ENCODE measurements around the gene STK4.
"Not testable (repeated sequence)": the region's sequence is repeated elsewhere in the genome, so short reads cannot be mapped to it uniquely, and the experiment has no call there.

STK4 gene

GRCh38 chr20:45021631-45022030, 55.3 kb downstream of the STK4 start:
- in situ Hi-C loops (cut with MboI; ENCODE audit: low sequenced_read_pairs): no loop called here

GRCh38 chr20:45023140-45023539, 56.8 kb downstream of the STK4 start:
- in situ Hi-C loops (cut with MboI; ENCODE audit: low sequenced_read_pairs): not testable (repeated sequence)

DNA sequence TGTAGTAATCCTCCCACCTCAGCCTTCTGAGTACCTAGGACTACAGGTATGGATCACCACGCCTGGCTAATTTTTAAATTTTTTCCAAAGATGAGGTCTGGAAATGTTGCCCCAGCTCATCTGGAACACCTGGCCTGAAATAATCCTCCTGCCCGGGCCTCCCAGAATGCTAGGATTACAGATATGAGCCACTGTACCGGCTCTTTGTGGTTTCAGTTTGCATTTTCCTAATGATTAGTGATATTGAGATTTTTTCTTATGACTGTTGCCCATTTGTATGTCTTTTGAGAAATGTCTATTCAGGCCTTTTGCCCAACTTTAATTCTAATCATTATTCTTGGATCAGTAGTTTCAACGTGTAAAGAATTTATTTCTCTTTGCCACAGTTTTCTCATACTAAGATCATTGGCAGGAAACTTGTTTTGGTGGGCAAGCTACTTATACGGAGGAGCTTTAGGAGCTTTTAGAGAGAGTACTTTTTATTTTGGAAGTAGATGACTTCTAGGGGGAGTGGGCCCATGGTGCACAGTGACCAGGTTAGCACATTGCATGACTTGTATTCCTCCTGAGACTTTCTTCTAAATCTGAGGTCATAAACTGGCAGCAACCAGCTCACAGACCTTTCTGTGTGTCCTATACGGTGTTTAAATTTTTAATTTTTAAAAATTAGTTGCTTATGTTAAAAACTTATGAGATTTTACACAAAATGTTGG, 62.3 kb downstream of the STK4 start:
- in situ Hi-C loops (cut with MboI; ENCODE audit: low sequenced_read_pairs): no loop called here

- in situ Hi-C loops (cut with MboI; ENCODE audit: low sequenced_read_pairs): no loop called here
Observed at GRCh38 chr20:45029884-45030283, 63.6 kb downstream of the STK4 start.

- in situ Hi-C loops (cut with MboI; ENCODE audit: low sequenced_read_pairs): no loop called here
Observed at GRCh38 chr20:45032276-45032675, 66.0 kb downstream of the STK4 start.

GRCh38 chr20:45032781-45033180, 66.5 kb downstream of the STK4 start:
- in situ Hi-C loops (cut with MboI; ENCODE audit: low sequenced_read_pairs): no loop called here

DNA sequence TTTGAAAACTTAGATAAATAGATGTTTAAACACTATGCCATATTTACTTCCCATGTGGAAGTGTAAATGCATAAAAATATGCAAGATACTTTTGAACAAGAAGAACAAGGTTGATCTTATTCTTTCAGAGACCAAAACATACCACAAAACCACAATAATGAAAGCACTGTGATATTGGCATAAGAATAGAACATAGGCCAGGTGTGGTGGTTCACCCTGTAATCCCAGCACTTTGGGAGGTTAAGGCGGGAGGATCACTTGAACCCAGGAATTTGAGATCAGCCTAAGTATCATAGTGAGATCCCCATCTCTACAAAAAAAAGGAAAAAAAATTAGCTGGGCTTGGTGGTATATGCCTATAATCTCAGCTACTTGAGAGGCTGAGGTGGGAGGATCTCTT, 68.1 kb downstream of the STK4 start:
- in situ Hi-C loops (cut with MboI; ENCODE audit: low sequenced_read_pairs): no loop called here

DNA sequence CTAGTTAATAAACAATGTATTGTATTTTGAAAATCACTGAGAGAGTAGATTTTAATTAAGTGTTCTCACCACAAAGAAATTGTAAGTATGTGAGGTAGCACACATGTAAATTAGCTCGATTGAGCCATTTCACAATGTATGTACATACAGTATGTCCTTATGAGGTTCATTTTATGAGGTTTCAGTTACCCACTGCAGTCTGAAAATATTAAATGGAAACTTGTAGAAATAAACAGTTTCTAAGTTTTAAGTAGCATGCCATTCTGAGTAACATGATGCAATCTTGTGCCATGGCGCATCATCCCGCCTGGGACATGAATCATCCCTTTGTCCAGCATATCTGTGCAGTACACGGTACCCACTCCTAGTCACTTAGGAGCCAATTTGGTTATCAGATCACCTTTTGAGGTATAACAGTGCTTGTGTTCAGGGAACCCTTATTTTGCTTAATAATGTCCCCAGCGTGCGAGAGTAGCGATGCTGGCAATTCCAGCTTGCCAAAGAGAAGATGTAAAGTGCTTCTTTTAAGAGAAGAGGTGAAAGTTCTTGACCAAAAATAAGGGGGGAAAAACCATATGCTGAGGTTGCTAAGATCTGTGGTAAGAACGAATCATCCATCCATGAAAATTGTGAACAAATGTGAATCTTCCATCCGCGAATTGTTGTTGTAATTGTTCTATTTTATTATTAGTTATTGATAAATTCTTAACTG, 69.9 kb downstream of the STK4 start:
- in situ Hi-C loops (cut with MboI; ENCODE audit: low sequenced_read_pairs): no loop called here

GRCh38 chr20:45037050-45037449, 70.7 kb downstream of the STK4 start:
- in situ Hi-C loops (cut with MboI; ENCODE audit: low sequenced_read_pairs): no loop called here

DNA sequence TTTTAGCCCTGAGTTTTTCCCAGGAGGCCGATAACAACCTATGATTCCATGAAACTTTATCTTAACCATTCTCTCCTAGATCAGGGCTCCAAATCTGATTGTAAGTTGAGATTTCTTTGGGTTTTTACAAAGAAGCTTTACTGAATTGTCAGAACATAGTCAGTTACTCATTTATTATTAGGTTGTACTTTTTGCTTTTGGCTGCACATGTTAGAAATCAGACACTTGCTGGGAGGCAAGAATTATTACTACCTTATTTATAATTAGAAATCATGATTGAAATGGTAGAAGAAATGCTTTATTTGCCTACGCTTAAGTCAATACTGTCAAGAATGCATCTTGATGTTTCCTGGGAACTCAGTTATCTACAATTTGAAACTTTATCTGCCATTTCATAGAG, 71.3 kb downstream of the STK4 start:
- in situ Hi-C loops (cut with MboI; ENCODE audit: low sequenced_read_pairs): no loop called here

DNA sequence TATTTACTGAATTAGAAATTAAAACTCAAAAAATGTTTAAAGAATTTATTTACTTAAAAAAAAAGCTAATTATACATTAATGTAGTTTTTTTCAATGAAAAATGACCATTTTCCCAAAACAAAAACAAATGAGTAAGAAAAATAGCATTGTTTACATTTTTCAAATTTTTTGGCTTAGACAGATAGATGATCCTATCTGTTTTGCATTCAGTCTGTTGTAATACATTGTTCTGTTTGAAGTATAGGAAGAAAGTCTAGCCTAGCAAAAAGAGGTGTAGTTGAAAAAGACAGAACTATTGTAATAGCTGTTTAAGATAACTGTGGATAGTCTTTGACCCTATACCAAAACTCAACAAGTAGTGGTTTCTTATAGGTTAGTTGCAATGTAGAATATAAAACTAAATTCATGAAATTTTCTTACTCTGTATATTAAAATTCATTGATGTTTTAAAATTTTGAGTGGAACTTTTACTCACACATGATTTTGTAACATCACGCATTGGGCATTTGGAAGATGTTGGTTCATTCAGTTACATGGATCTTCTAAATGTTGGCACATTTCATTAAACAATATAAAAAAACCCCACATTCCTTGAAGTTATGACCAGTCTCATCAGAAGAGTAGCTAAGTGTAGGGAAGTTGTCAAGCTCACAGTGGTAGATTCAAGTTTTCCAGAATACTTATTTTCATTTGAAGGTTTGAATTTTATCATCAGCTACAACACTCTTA, 72.6 kb downstream of the STK4 start:
- in situ Hi-C loops (cut with MboI; ENCODE audit: low sequenced_read_pairs): no loop called here

DNA sequence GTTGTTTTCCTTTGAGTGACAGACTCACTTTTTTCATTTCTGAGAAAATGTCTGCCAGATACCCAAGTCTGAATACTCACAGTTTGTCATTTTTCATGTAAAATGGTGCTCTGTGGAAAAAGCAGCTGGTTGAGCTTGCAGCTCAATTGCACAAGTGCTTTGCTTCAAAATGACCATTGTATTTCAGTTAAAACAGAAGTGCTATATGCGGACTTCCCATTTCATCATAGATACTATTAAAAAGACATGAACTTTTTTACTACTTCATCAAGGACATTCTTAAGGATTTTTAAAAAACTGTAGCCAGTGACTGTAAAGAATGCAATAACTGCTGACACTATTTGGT, 73.1 kb downstream of the STK4 start:
- in situ Hi-C loops (cut with MboI; ENCODE audit: low sequenced_read_pairs): no loop called here

DNA sequence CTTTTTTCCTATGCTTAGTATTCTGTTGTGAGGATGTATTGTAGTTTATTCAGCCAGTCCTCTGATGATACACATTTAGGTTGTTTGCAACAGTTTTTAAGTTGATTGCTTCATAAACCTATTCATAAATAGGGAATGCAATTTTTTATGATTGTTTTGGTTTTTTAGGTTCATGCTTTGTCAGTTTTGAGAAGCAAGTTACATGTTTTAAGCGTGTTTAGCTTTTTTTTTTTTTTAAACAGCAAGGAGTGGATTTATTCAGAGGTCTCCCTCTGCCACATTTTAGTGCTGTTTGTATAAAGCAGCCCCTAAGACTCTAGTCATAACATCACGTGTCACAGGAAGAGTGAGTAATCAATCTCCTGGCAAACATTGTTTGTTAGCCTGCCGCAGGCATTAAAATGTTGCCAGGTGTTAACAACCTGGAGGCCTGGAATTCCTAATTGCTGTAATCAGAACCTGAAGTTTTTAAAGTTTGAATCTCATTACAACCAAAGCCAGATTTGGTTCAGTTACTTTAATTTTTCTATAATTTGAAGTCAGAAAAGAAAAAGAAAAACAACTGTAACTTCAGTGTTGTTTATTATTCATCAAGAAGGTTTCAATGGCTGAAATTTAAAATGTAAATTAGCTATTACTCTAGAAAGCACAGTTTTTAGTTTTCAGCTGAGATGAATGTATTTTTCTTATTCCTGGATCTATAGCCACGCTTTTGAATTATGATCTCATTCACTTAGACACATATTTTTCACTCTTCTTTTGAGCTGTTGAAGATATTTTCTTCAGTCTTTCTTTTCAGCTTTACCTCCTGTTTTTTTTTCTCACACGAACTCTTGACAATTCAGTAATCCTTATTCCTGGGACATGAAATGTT, 75.4 kb downstream of the STK4 start:
- in situ Hi-C loops (cut with MboI; ENCODE audit: low sequenced_read_pairs): no loop called here

- in situ Hi-C loops (cut with MboI; ENCODE audit: low sequenced_read_pairs): no loop called here
Observed at GRCh38 chr20:45042978-45043377, 76.7 kb downstream of the STK4 start.

GRCh38 chr20:45044084-45044573, 77.8 kb downstream of the STK4 start:
- in situ Hi-C loops (cut with MboI; ENCODE audit: low sequenced_read_pairs): no loop called here

DNA sequence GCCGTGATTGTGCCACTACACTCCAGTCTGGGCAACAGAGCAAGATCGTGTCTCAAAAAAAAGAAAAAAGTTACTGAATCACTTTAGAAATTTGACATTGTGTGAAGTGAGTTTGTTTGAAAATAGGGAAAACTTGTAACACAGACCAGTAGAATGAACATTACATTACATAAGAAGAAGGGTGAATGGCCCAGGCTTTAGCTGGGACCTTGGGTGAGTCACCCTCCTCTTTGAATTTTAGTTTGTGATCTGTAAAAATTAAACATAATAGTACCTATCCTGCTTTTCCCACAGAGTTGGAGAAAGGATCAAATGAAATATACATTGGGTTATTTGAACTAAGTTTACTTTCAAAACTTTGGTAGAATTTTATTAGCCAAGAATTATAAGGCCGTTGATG, 78.3 kb downstream of the STK4 start:
- in situ Hi-C loops (cut with MboI; ENCODE audit: low sequenced_read_pairs): no loop called here

- in situ Hi-C loops (cut with MboI; ENCODE audit: low sequenced_read_pairs): no loop called here
Observed at GRCh38 chr20:45047581-45048119, 81.3 kb downstream of the STK4 start.

DNA sequence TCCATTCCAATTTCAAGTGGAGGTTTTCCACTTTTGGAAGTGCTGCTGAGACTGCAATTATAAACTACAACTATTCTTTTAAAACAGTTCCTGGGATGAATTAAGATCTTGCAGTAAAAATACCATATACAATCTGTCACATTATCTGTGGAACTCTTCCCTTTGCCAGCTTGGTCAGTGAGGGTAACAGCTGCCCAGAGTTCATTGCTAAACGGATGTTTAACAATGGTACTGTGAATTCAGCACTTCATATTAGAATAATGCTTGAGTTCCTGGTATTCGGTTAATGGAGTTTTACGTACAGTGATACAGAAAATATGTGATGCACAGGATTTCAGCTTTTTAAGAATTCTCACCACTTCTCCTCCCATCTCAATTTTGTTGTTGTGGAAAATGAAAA, 83.1 kb downstream of the STK4 start:
- in situ Hi-C loops (cut with MboI; ENCODE audit: low sequenced_read_pairs): no loop called here

DNA sequence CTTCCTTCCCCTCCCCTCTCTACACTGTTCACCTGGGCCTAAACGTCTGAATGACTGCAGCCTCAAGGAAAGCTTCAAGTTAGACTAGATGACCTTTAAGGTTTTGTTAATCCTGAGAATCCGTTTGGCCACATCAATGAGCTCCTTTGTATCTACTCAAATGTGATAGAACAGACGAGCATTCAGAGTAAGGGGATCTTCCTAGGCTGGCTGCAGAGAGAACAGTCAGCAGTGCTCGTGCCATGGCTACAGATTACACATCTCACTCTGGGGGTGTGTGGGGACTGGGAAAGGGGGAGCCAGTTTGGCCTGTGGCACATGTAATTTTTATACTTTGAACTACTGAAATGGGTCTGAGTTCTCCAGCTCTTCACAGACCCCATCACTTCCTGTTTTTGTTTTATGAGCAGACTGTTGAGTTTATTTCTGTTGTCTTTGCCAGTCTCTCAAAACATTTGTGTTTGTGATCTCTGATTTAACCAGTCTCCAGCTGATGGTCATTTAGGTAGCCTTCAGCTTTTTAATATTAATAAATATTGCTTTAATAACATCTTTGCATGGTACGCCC, 83.7 kb downstream of the STK4 start:
- in situ Hi-C loops (cut with MboI; ENCODE audit: low sequenced_read_pairs): no loop called here
